ENCODE measurements around the gene SLC22A1. TPM values are rescaled to one million over a fixed set of nuclear protein-coding genes. Genes with fewer than 3 reads are reported as not detected.
A peak's percentile ranks its signal among the peaks of the same experiment; 100 is the strongest.

The SLC22A1 gene
- total and polyA plus RNA-seq, 2 of the 13 experiments (the other 11 are each of a cell fraction or from before 2014, with no cell fraction given), result 0.80 to 0.87 TPM

GRCh38 chr6:160137989-160138835 lies 16.6 kb downstream of the SLC22A1 start (continued):
- TF ChIP-seq ZBTB44 (CRISPR knock-in tag; IDR thresholded peaks at IDR 0.05) (no peak), PATZ1 (CRISPR knock-in tag; IDR thresholded peaks at IDR 0.05) (no peak), ZNF460 (CRISPR knock-in tag; IDR thresholded peaks at IDR 0.05; ENCODE audit: borderline replicate concordance) (no peak), SALL2 (CRISPR knock-in tag; IDR thresholded peaks at IDR 0.05) (no peak), KLF15 (CRISPR knock-in tag; IDR thresholded peaks at IDR 0.05; ENCODE audit: borderline replicate concordance) (no peak), ARID3A (IDR thresholded peaks at IDR 0.05; ENCODE audit: low read depth, low read length) (peak; percentile 79), ZIK1 (CRISPR knock-in tag; IDR thresholded peaks at IDR 0.05; ENCODE audit: borderline replicate concordance, low read depth) (no peak), ZNF713 (CRISPR knock-in tag; IDR thresholded peaks at IDR 0.05) (no peak), ZNF407 (CRISPR knock-in tag; IDR thresholded peaks at IDR 0.05; ENCODE audit: not compliant biosample characterization) (no peak)
- TF ChIP-seq, protein P1, sequence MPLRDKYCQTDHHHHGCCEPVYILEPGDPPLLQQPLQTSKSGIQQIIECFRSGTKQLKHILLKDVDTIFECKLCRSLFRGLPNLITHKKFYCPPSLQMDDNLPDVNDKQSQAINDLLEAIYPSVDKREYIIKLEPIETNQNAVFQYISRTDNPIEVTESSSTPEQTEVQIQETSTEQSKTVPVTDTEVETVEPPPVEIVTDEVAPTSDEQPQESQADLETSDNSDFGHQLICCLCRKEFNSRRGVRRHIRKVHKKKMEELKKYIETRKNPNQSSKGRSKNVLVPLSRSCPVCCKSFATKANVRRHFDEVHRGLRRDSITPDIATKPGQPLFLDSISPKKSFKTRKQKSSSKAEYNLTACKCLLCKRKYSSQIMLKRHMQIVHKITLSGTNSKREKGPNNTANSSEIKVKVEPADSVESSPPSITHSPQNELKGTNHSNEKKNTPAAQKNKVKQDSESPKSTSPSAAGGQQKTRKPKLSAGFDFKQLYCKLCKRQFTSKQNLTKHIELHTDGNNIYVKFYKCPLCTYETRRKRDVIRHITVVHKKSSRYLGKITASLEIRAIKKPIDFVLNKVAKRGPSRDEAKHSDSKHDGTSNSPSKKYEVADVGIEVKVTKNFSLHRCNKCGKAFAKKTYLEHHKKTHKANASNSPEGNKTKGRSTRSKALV (CRISPR knock-in tag; IDR thresholded peaks at IDR 0.05), result no peak

Data from HepG2 (cell line).